ENCODE results near the gene AHI1. TPM values are rescaled to one million over a fixed set of nuclear protein-coding genes. Genes with fewer than 3 reads are reported as not detected.

Gene AHI1
- polyA plus RNA-seq, 1 of the 3 experiments (the other 2 are of a cell fraction) = 7.3 TPM

DNA sequence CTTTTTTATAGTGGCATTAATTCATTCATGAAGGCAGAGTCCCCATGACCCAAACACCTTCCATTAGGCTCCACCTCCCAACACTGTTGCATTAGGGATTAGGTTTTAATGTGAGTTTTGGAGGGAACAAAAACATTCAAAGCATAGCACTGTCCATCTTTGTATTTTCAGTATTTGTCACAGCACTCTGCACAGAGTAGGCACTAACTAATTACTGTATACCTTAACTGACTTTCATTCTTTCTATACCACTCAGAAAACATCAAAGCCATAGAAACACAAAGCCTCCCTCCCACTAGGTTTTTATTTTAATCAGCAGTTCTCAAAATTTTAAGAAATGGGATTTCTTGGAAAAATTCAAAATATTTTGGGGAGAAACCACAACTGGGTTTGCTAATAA lies 21.8 kb upstream of the AHI1 start (continued):
- TF ChIP-seq, protein P1, sequence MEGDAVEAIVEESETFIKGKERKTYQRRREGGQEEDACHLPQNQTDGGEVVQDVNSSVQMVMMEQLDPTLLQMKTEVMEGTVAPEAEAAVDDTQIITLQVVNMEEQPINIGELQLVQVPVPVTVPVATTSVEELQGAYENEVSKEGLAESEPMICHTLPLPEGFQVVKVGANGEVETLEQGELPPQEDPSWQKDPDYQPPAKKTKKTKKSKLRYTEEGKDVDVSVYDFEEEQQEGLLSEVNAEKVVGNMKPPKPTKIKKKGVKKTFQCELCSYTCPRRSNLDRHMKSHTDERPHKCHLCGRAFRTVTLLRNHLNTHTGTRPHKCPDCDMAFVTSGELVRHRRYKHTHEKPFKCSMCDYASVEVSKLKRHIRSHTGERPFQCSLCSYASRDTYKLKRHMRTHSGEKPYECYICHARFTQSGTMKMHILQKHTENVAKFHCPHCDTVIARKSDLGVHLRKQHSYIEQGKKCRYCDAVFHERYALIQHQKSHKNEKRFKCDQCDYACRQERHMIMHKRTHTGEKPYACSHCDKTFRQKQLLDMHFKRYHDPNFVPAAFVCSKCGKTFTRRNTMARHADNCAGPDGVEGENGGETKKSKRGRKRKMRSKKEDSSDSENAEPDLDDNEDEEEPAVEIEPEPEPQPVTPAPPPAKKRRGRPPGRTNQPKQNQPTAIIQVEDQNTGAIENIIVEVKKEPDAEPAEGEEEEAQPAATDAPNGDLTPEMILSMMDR (IDR thresholded peaks at IDR 0.05) = no peak

- H3K36me3 ChIP-seq (replicated peaks in 1 of 2; ENCODE audit: control insufficient read depth in 1 of 2, insufficient read depth in 2 of 2, low read length in 1 of 2) = peaks cover 0 to 3% of the 10 kb centered on the region in 2 experiments
- H3K9me3 ChIP-seq = no peaks in the 10 kb centered on the region
- DNase-seq = no peak
- H3K79me2 ChIP-seq (ENCODE audit: insufficient read depth) = no peaks in the 10 kb centered on the region
- 94% methylated on average over 2 of the region's 2 CpGs for WGBS (ENCODE audit: low lambda C conversion rate)
- no peak overlapping the region for H3K27ac ChIP-seq (ENCODE audit: low read depth in 2 of 2, low read length in 1 of 2)
- CTCF ChIA-PET = interaction anchor here (1.9 kb wide), 1 partner anchor 18 kb away, joined by 6 read pairs; no protein-coding TSS in a partner anchor
- H2AFZ ChIP-seq (ENCODE audit: low read depth) = no peak overlapping the region
- no peak overlapping the region for H3K4me3 ChIP-seq (ENCODE audit: low read depth in 2 of 2, low read length in 1 of 2)
- no peaks in the 10 kb centered on the region for H3F3A ChIP-seq (replicated peaks; ENCODE audit: insufficient read depth)
- no peaks in the 10 kb centered on the region for H4K20me1 ChIP-seq (ENCODE audit: insufficient read depth)
- no peaks in the 10 kb centered on the region for H3K9me2 ChIP-seq
- H3K27me3 ChIP-seq (ENCODE audit: insufficient read depth) = no peaks in the 10 kb centered on the region
- H3K4me2 ChIP-seq = no peak overlapping the region
- POLR2A ChIA-PET = no interaction called here
- no peak for TF ChIP-seq MXI1 (IDR thresholded peaks at IDR 0.05; ENCODE audit: low read depth, low read length)
- TF ChIP-seq EP300 (IDR thresholded peaks at IDR 0.05; ENCODE audit: borderline replicate concordance in 1 of 2, low read depth in 1 of 2, low read length in 1 of 2) = no peak
- TF ChIP-seq SIN3A (IDR thresholded peaks at IDR 0.05; ENCODE audit: borderline replicate concordance, low read depth, low read length) = no peak
- no peak for TF ChIP-seq IRF3 (IDR thresholded peaks at IDR 0.05; ENCODE audit: low read depth, low read length)
- no peak for TF ChIP-seq EZH2phosphoT487 (IDR thresholded peaks at IDR 0.05; ENCODE audit: borderline replicate concordance, low read depth)
- no peak overlapping the region for H3K9ac ChIP-seq
- H3K4me1 ChIP-seq (ENCODE audit: control insufficient read depth in 1 of 2, insufficient read depth in 2 of 2, low read depth in 1 of 2, low read length in 1 of 2) = no peaks in the 10 kb centered on the region
Measured at GRCh38 chr6:135517527-135517926, 20.0 kb upstream of the AHI1 start.

- H3K9ac ChIP-seq = no peak overlapping the region
- no peak for TF ChIP-seq USF1 (IDR thresholded peaks at IDR 0.05; ENCODE audit: borderline replicate concordance, low read depth)
- TF ChIP-seq NRF1 (IDR thresholded peaks at IDR 0.05; ENCODE audit: low read depth, low read length) = no peak
- no peak for TF ChIP-seq TCF12 (IDR thresholded peaks at IDR 0.05)
- no peak for TF ChIP-seq ZBTB33 (IDR thresholded peaks at IDR 0.05; ENCODE audit: borderline replicate concordance, low read depth)
- TF ChIP-seq, protein P2, sequence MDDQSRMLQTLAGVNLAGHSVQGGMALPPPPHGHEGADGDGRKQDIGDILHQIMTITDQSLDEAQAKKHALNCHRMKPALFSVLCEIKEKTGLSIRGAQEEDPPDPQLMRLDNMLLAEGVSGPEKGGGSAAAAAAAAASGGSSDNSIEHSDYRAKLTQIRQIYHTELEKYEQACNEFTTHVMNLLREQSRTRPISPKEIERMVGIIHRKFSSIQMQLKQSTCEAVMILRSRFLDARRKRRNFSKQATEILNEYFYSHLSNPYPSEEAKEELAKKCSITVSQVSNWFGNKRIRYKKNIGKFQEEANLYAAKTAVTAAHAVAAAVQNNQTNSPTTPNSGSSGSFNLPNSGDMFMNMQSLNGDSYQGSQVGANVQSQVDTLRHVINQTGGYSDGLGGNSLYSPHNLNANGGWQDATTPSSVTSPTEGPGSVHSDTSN (IDR thresholded peaks at IDR 0.05) = no peak
- TF ChIP-seq MEF2A (IDR thresholded peaks at IDR 0.05; ENCODE audit: borderline replicate concordance, low read depth) = no peak
- no peak for TF ChIP-seq ELF1 (IDR thresholded peaks at IDR 0.05)
- TF ChIP-seq POLR2AphosphoS5 (IDR thresholded peaks at IDR 0.05; ENCODE audit: low read depth, low read length) = no peak
- TF ChIP-seq, protein P3, sequence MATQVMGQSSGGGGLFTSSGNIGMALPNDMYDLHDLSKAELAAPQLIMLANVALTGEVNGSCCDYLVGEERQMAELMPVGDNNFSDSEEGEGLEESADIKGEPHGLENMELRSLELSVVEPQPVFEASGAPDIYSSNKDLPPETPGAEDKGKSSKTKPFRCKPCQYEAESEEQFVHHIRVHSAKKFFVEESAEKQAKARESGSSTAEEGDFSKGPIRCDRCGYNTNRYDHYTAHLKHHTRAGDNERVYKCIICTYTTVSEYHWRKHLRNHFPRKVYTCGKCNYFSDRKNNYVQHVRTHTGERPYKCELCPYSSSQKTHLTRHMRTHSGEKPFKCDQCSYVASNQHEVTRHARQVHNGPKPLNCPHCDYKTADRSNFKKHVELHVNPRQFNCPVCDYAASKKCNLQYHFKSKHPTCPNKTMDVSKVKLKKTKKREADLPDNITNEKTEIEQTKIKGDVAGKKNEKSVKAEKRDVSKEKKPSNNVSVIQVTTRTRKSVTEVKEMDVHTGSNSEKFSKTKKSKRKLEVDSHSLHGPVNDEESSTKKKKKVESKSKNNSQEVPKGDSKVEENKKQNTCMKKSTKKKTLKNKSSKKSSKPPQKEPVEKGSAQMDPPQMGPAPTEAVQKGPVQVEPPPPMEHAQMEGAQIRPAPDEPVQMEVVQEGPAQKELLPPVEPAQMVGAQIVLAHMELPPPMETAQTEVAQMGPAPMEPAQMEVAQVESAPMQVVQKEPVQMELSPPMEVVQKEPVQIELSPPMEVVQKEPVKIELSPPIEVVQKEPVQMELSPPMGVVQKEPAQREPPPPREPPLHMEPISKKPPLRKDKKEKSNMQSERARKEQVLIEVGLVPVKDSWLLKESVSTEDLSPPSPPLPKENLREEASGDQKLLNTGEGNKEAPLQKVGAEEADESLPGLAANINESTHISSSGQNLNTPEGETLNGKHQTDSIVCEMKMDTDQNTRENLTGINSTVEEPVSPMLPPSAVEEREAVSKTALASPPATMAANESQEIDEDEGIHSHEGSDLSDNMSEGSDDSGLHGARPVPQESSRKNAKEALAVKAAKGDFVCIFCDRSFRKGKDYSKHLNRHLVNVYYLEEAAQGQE (IDR thresholded peaks at IDR 0.05; ENCODE audit: low read depth, low read length) = no peak
Measured at GRCh38 chr6:135514706-135515105, 17.2 kb upstream of the AHI1 start.

More at GRCh38 chr6:135514706-135515105, 17.2 kb upstream of the AHI1 start:
- WGBS (ENCODE audit: low lambda C conversion rate) = 100% methylated on average over 1 of the region's 3 CpGs
- no peak overlapping the region for H3K4me3 ChIP-seq (ENCODE audit: low read depth in 2 of 2, low read length in 1 of 2)
- H3K4me2 ChIP-seq = no peak overlapping the region
- no peaks in the 10 kb centered on the region for H3K9me3 ChIP-seq
- no peaks in the 10 kb centered on the region for H3F3A ChIP-seq (replicated peaks; ENCODE audit: insufficient read depth)
- no peak for DNase-seq
- H4K20me1 ChIP-seq (ENCODE audit: insufficient read depth) = no peaks in the 10 kb centered on the region
- ChIA-PET POLR2A (no interaction called here), CTCF (interaction anchor here (0.9 kb wide), 1 partner anchor 1033 kb away, joined by 4 read pairs; no protein-coding TSS in a partner anchor)
- no peaks in the 10 kb centered on the region for H3K4me1 ChIP-seq (ENCODE audit: control insufficient read depth in 1 of 2, insufficient read depth in 2 of 2, low read depth in 1 of 2, low read length in 1 of 2)
- no peaks in the 10 kb centered on the region for H3K79me2 ChIP-seq (ENCODE audit: insufficient read depth)
- no peak overlapping the region for H2AFZ ChIP-seq (ENCODE audit: low read depth)
- no peak overlapping the region for H3K27ac ChIP-seq (ENCODE audit: low read depth in 2 of 2, low read length in 1 of 2)
- H3K27me3 ChIP-seq (ENCODE audit: insufficient read depth) = no peaks in the 10 kb centered on the region
- H3K36me3 ChIP-seq (replicated peaks in 1 of 2; ENCODE audit: control insufficient read depth in 1 of 2, insufficient read depth in 2 of 2, low read length in 1 of 2) = peaks cover 0 to 3% of the 10 kb centered on the region in 2 experiments
- no peaks in the 10 kb centered on the region for H3K9me2 ChIP-seq
